ENCODE measurements around the gene ENTPD6. TPM values are rescaled to one million over a fixed set of nuclear protein-coding genes. Genes with fewer than 3 reads are reported as not detected.

Gene ENTPD6
- total and polyA plus RNA-seq, 5 donors from 2014 or later: 27.2 to 68.0 (median 30.8) TPM

DNA sequence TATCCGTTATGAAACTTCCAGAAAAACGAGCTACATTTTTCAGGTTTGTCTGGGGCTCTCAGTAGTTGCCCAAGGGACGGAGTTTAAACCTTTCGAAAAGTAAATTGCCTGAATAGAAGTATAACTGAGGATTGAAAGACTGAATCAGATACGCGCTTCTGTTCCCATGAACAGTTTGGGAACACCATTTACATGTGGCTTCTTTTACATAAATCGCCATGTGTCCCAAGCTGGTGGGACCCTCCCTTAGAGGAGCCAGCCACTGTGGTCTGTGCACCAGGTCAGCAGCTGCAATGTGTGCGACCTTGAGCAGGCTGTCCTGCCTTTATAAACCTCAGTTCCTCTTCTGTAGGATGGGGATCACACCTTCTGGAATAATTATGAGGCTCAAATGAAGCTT lies 11.0 kb downstream of the ENTPD6 start:
- H3K27ac Mint-ChIP-seq: no peak overlapping the region
- H3K4me1 Mint-ChIP-seq: peaks cover 14 to 34% (median 21%) of the 10 kb centered on the region in 4 donors
- no peak overlapping the region for H3K4me3 Mint-ChIP-seq
- peaks cover 14% of the 10 kb centered on the region for H3K36me3 ChIP-seq (ENCODE audit: control insufficient read depth, insufficient read depth, low read length)
- peaks cover 16% of the 10 kb centered on the region for H3K36me3 Mint-ChIP-seq
- no peaks in the 10 kb centered on the region for H3K9me3 ChIP-seq (ENCODE audit: control insufficient read depth in 2 of 2, low read length in 2 of 2)
- no peak overlapping the region for H3K4me3 ChIP-seq (ENCODE audit: low read depth, low read length)
- H3K4me1 ChIP-seq (ENCODE audit: control insufficient read depth, insufficient read depth, low read length, poor library complexity, severe bottlenecking): no peaks in the 10 kb centered on the region
- H3K27me3 ChIP-seq (ENCODE audit: control insufficient read depth, insufficient read depth, low read length): no peaks in the 10 kb centered on the region
- peaks cover 0 to 4% (median 0%) of the 10 kb centered on the region in 7 donors for H3K9me3 Mint-ChIP-seq
- H3K27me3 Mint-ChIP-seq: no peaks in the 10 kb centered on the region
- no peak overlapping the region for H3K27ac ChIP-seq (ENCODE audit: insufficient read depth, low read length, poor library complexity, severe bottlenecking)
- DNase-seq (no peak), ATAC-seq (ENCODE audit: low read depth in 2 of 2) (no peak)

DNA sequence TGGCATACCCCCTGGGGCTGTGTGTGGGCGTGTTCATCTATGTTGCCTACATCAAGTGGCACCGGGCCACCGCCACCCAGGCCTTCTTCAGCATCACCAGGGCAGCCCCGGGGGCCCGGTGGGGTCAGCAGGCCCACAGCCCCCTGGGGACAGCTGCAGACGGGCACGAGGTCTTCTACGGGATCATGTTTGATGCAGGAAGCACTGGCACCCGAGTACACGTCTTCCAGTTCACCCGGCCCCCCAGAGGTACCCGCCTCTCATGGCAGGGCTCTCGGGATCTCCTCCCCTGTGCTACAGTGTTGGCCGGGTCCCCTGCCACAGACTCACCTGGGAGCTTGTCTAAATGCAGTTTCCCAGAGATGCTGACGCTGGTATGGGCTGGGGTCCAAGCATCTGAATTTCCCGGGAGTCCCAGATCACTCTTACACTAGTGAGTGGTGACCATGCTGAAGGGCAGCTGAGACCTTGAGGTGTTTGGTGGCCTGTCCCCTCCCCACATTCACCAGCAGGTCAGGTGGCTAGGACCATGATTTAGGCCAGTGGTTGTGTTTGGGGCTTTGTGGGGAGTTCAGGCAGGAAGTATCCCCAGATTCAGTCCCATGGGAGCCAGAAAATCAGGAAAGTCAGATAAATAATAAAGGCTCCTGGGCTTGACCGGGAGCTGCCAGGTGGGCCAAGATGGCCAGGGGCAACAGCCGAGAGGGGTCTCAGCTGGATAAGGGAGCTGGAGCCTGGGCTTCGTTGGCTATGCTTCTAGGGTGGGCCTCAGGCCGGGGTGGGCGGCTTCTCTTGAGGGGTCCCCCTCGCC lies 11.8 kb downstream of the ENTPD6 start:
- H3K4me3 Mint-ChIP-seq: no peak overlapping the region
- peaks cover 9 to 30% (median 18%) of the 10 kb centered on the region in 4 donors for H3K4me1 Mint-ChIP-seq
- H3K27me3 Mint-ChIP-seq: no peaks in the 10 kb centered on the region
- Histone ChIP-seq H3K27ac (ENCODE audit: insufficient read depth, low read length, poor library complexity, severe bottlenecking) (no peak overlapping the region), H3K9me3 (ENCODE audit: control insufficient read depth in 2 of 2, low read length in 2 of 2) (no peaks in the 10 kb centered on the region), H3K27me3 (ENCODE audit: control insufficient read depth, insufficient read depth, low read length) (no peaks in the 10 kb centered on the region), H3K36me3 (ENCODE audit: control insufficient read depth, insufficient read depth, low read length) (peaks cover 22% of the 10 kb centered on the region), H3K4me3 (ENCODE audit: low read depth, low read length) (no peak overlapping the region), H3K4me1 (ENCODE audit: control insufficient read depth, insufficient read depth, low read length, poor library complexity, severe bottlenecking) (no peaks in the 10 kb centered on the region)
- DNase-seq (no peak), ATAC-seq (ENCODE audit: low read depth in 2 of 2) (no peak)
- peaks cover 24% of the 10 kb centered on the region for H3K36me3 Mint-ChIP-seq
- no peak overlapping the region for H3K27ac Mint-ChIP-seq
- peaks cover 0 to 4% (median 0%) of the 10 kb centered on the region in 7 donors for H3K9me3 Mint-ChIP-seq

DNA sequence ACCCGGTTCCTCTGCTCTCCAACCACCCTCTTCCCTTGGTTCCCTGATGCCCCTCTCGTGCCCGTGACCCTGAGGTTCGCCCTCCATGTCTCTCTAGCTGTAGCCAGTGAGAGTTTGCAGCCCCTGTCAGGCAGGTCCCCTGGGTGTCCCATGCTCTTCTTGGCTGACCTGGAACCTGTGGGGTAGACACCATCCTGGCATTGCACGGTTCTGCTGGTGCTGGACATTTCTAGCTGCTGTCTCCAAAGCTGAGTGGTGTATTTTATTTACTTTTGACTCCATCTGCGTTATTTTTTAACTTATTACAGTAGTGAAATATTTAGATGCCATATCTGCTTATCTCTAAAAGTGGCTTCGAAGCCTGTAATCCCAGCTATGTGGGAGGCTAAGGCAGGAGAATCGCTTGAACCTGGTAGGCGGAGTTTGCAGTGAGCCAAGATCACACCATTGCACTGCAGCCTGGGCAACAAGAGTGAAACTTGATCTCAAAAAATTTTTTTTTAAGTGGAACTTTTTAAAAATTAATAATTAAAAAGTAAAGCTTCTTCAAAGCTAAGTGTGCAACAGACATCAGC lies 12.5 kb downstream of the ENTPD6 start:
- no peaks in the 10 kb centered on the region for H3K4me1 ChIP-seq (ENCODE audit: control insufficient read depth, insufficient read depth, low read length, poor library complexity, severe bottlenecking)
- H3K36me3 ChIP-seq (ENCODE audit: control insufficient read depth, insufficient read depth, low read length): peaks cover 25% of the 10 kb centered on the region
- Mint-ChIP-seq H3K36me3 (peaks cover 20% of the 10 kb centered on the region), H3K9me3 (peaks cover 0 to 4% (median 0%) of the 10 kb centered on the region in 7 donors), H3K27me3 (no peaks in the 10 kb centered on the region), H3K4me1 (peaks cover 9 to 24% (median 15%) of the 10 kb centered on the region in 4 donors), H3K4me3 (peak overlapping the region in 1 of 4 donors; percentile 13), H3K27ac (no peak overlapping the region)
- no peak for ATAC-seq (ENCODE audit: low read depth in 2 of 2)
- H3K27me3 ChIP-seq (ENCODE audit: control insufficient read depth, insufficient read depth, low read length): no peaks in the 10 kb centered on the region
- no peak for DNase-seq
- no peaks in the 10 kb centered on the region for H3K9me3 ChIP-seq (ENCODE audit: control insufficient read depth in 2 of 2, low read length in 2 of 2)
- no peak overlapping the region for H3K27ac ChIP-seq (ENCODE audit: insufficient read depth, low read length, poor library complexity, severe bottlenecking)
- H3K4me3 ChIP-seq (ENCODE audit: low read depth, low read length): no peak overlapping the region

DNA sequence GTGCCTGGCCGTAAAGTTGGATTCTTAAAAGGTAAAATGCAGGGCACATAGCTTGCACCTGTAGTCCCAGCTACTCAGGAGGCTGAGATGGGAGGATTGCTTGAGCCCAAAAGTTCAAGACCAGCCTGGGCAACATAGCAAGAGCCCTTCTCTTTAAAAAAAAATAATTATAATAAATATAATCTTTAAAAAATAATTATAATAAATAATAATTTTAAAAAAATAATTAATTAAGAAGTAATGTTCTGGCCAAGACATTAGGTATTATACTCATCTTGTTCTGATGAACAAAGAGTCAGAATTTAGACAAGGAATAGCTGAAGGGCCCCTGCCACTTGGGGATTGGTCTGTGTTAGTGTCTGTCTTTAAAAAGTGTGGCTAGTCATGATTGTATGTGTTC lies 13.9 kb downstream of the ENTPD6 start:
- no peak for DNase-seq
- Histone ChIP-seq H3K27ac (ENCODE audit: insufficient read depth, low read length, poor library complexity, severe bottlenecking) (no peak overlapping the region), H3K9me3 (ENCODE audit: control insufficient read depth in 2 of 2, low read length in 2 of 2) (no peaks in the 10 kb centered on the region), H3K4me3 (ENCODE audit: low read depth, low read length) (no peak overlapping the region), H3K27me3 (ENCODE audit: control insufficient read depth, insufficient read depth, low read length) (no peaks in the 10 kb centered on the region), H3K36me3 (ENCODE audit: control insufficient read depth, insufficient read depth, low read length) (peaks cover 39% of the 10 kb centered on the region), H3K4me1 (ENCODE audit: control insufficient read depth, insufficient read depth, low read length, poor library complexity, severe bottlenecking) (no peaks in the 10 kb centered on the region)
- ATAC-seq (ENCODE audit: low read depth in 2 of 2): no peak
- Mint-ChIP-seq H3K4me3 (no peak overlapping the region), H3K4me1 (peaks cover under 1 to 11% (median 5%) of the 10 kb centered on the region in 4 donors), H3K9me3 (no peaks in the 10 kb centered on the region), H3K36me3 (peaks cover 16% of the 10 kb centered on the region), H3K27me3 (no peaks in the 10 kb centered on the region), H3K27ac (no peak overlapping the region)

DNA sequence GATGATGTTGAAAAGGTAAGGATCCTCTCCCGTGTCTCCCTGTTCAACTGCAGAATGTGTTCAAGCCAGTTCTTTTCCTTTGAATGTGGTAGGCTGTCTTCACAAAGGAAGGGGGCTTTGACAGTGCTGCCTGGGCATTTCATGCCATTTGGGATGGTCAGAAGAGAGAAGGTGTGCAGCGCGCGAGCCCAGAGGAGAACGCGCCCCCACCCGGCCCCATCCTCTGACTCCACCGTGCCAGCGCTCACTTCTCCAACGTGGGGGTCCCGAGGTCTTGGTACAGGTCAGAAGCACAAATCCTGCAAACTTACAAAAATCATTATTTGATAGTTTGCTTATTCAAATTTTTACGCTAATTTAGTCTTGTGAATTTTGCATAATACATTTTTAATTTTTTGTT lies 14.4 kb downstream of the ENTPD6 start:
- no peaks in the 10 kb centered on the region for H3K27me3 ChIP-seq (ENCODE audit: control insufficient read depth, insufficient read depth, low read length)
- H3K36me3 ChIP-seq (ENCODE audit: control insufficient read depth, insufficient read depth, low read length): peaks cover 40% of the 10 kb centered on the region
- Mint-ChIP-seq H3K4me3 (no peak overlapping the region), H3K36me3 (peaks cover 15% of the 10 kb centered on the region), H3K9me3 (no peaks in the 10 kb centered on the region), H3K27ac (no peak overlapping the region), H3K4me1 (peaks cover 0 to 6% (median 3%) of the 10 kb centered on the region in 4 donors), H3K27me3 (no peaks in the 10 kb centered on the region)
- no peak overlapping the region for H3K4me3 ChIP-seq (ENCODE audit: low read depth, low read length)
- no peak overlapping the region for H3K27ac ChIP-seq (ENCODE audit: insufficient read depth, low read length, poor library complexity, severe bottlenecking)
- DNase-seq: no peak
- no peak for ATAC-seq (ENCODE audit: low read depth in 2 of 2)
- H3K4me1 ChIP-seq (ENCODE audit: control insufficient read depth, insufficient read depth, low read length, poor library complexity, severe bottlenecking): no peaks in the 10 kb centered on the region
- H3K9me3 ChIP-seq (ENCODE audit: control insufficient read depth in 2 of 2, low read length in 2 of 2): no peaks in the 10 kb centered on the region

DNA sequence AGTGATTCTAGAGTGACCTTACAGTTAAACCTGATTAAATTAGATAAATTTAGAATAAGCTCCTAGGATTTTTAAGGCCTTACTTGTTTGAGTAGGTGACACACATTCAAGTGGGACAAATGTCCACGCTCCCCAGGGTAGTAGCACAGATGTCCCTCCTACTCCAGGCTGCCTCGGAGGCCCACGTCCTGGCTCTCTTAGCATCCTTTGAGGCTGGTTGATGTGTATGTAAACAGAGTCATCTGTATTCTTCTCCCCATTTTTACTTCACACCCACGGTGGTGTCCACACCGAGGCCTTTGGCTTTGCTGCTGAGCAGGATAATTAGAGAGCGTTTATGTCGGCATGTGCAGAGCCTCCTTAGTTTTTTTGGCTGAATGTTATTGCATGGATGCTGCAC lies 15.8 kb downstream of the ENTPD6 start:
- Histone ChIP-seq H3K27me3 (ENCODE audit: control insufficient read depth, insufficient read depth, low read length) (no peaks in the 10 kb centered on the region), H3K9me3 (ENCODE audit: control insufficient read depth in 2 of 2, low read length in 2 of 2) (no peaks in the 10 kb centered on the region), H3K4me1 (ENCODE audit: control insufficient read depth, insufficient read depth, low read length, poor library complexity, severe bottlenecking) (no peaks in the 10 kb centered on the region), H3K27ac (ENCODE audit: insufficient read depth, low read length, poor library complexity, severe bottlenecking) (no peak overlapping the region), H3K4me3 (ENCODE audit: low read depth, low read length) (no peak overlapping the region), H3K36me3 (ENCODE audit: control insufficient read depth, insufficient read depth, low read length) (peaks cover 47% of the 10 kb centered on the region)
- Mint-ChIP-seq H3K4me1 (peaks cover 0 to 6% (median 0%) of the 10 kb centered on the region in 4 donors), H3K4me3 (no peak overlapping the region), H3K27me3 (no peaks in the 10 kb centered on the region), H3K9me3 (no peaks in the 10 kb centered on the region), H3K36me3 (peaks cover 17% of the 10 kb centered on the region), H3K27ac (peak overlapping the region in 2 of 3 donors; percentile 55 to 56)
- DNase-seq (no peak), ATAC-seq (ENCODE audit: low read depth in 2 of 2) (no peak)

DNA sequence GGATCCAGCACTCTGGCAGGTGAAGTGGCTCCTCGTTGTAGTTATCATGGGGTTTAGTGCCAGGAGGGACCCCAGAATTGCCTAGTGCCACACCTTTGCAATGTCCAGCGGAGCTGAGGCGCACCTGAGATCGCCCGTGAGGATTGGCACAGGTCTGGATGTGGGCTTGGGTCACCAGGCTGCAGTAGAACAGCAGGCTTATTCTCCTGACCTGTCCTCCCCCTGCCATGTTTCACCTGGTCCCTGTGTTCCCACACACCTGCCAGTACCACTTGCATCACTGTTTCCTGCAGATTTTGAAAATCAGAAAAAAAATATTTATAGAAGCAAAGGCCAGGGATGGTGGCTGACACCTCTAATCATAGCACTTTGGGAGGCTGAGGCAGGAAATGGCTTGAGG lies 16.7 kb downstream of the ENTPD6 start:
- H3K27ac ChIP-seq (ENCODE audit: insufficient read depth, low read length, poor library complexity, severe bottlenecking): no peak overlapping the region
- peaks cover 0 to 6% (median 0%) of the 10 kb centered on the region in 4 donors for H3K4me1 Mint-ChIP-seq
- H3K36me3 ChIP-seq (ENCODE audit: control insufficient read depth, insufficient read depth, low read length): peaks cover 54% of the 10 kb centered on the region
- H3K4me3 ChIP-seq (ENCODE audit: low read depth, low read length): no peak overlapping the region
- no peak overlapping the region for H3K27ac Mint-ChIP-seq
- ATAC-seq (ENCODE audit: low read depth in 2 of 2) (no peak), DNase-seq (no peak)
- no peaks in the 10 kb centered on the region for H3K27me3 Mint-ChIP-seq
- H3K9me3 ChIP-seq (ENCODE audit: control insufficient read depth in 2 of 2, low read length in 2 of 2): no peaks in the 10 kb centered on the region
- H3K36me3 Mint-ChIP-seq: peaks cover 17% of the 10 kb centered on the region
- H3K27me3 ChIP-seq (ENCODE audit: control insufficient read depth, insufficient read depth, low read length): no peaks in the 10 kb centered on the region
- no peaks in the 10 kb centered on the region for H3K4me1 ChIP-seq (ENCODE audit: control insufficient read depth, insufficient read depth, low read length, poor library complexity, severe bottlenecking)
- no peak overlapping the region for H3K4me3 Mint-ChIP-seq
- no peaks in the 10 kb centered on the region for H3K9me3 Mint-ChIP-seq

Data from CD4-positive, CD25-positive, alpha-beta regulatory T cell (primary cell).